ENCODE data around the gene TRAPPC4.

TRAPPC4 gene

GRCh38 chr11:119041821-119042514 is 23.4 kb downstream of the TRAPPC4 start:
- TF ChIP-seq, protein P1, sequence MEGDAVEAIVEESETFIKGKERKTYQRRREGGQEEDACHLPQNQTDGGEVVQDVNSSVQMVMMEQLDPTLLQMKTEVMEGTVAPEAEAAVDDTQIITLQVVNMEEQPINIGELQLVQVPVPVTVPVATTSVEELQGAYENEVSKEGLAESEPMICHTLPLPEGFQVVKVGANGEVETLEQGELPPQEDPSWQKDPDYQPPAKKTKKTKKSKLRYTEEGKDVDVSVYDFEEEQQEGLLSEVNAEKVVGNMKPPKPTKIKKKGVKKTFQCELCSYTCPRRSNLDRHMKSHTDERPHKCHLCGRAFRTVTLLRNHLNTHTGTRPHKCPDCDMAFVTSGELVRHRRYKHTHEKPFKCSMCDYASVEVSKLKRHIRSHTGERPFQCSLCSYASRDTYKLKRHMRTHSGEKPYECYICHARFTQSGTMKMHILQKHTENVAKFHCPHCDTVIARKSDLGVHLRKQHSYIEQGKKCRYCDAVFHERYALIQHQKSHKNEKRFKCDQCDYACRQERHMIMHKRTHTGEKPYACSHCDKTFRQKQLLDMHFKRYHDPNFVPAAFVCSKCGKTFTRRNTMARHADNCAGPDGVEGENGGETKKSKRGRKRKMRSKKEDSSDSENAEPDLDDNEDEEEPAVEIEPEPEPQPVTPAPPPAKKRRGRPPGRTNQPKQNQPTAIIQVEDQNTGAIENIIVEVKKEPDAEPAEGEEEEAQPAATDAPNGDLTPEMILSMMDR (IDR thresholded peaks at IDR 0.05; ENCODE audit: low read depth, low read length): no peak
- no peak overlapping the region for H3K4me3 ChIP-seq (ENCODE audit: low read depth, low read length)

- H3K4me3 ChIP-seq (ENCODE audit: low read depth, low read length): no peak overlapping the region
- TF ChIP-seq, protein P1 (IDR thresholded peaks at IDR 0.05; ENCODE audit: low read depth, low read length): no peak
Measured at GRCh38 chr11:119042927-119043326, 24.4 kb downstream of the TRAPPC4 start.

GRCh38 chr11:119044708-119045107 is 26.1 kb downstream of the TRAPPC4 start:
- no peak overlapping the region for H3K4me3 ChIP-seq (ENCODE audit: low read depth, low read length)
- TF ChIP-seq, protein P1 (IDR thresholded peaks at IDR 0.05; ENCODE audit: low read depth, low read length): 0 out of 2 replicates have a peak, but pooled peaks have one; percentile 16

GRCh38 chr11:119046489-119046888 is 27.9 kb downstream of the TRAPPC4 start:
- TF ChIP-seq, protein P1 (IDR thresholded peaks at IDR 0.05; ENCODE audit: low read depth, low read length): no peak

DNA sequence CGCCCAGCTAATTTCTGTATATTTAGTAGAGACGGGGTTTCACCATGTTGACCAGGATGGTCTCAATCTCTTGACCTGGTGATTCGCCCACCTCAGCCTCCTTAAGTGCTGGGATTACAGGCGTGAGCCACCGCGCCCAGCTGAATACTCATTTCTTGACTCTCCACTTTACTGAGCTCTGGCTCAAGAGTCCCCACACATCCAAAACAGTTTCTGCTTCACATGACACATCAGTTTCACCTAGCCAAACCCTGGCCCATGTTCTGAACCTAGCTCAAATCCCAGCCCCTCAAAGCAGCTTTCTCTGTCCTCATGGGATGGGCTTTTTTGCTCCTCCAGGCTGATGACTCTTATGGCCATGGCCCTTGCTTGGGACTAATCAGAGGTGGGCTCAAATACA is 28.6 kb downstream of the TRAPPC4 start:
- no peak overlapping the region for H3K4me3 ChIP-seq (ENCODE audit: low read depth, low read length)
- TF ChIP-seq, protein P1 (IDR thresholded peaks at IDR 0.05; ENCODE audit: low read depth, low read length): no peak

More at GRCh38 chr11:119046489-119046888, 27.9 kb downstream of the TRAPPC4 start:
- H3K4me3 ChIP-seq (ENCODE audit: low read depth, low read length): no peak overlapping the region

DNA sequence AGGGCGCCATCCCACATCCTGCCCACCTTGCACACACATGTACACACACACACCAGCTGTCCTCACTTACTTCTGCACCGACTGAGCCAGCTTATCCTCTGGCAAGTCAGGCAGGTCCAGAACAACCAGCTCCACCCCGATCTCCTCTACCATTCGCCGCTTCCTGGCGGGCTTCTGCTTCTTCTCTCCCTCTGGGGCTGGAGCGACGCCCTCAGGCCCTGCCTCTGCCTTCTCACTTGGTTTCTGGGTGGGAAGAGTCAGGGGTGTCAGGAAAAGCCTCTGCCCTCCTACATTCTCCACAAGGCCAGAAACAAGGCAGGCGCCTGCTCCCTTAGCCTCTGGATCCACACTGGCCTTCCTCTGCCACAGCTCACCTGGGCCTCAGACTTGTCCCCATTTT is 30.1 kb downstream of the TRAPPC4 start:
- TF ChIP-seq, protein P1 (IDR thresholded peaks at IDR 0.05; ENCODE audit: low read depth, low read length): no peak
- no peak overlapping the region for H3K4me3 ChIP-seq (ENCODE audit: low read depth, low read length)

DNA sequence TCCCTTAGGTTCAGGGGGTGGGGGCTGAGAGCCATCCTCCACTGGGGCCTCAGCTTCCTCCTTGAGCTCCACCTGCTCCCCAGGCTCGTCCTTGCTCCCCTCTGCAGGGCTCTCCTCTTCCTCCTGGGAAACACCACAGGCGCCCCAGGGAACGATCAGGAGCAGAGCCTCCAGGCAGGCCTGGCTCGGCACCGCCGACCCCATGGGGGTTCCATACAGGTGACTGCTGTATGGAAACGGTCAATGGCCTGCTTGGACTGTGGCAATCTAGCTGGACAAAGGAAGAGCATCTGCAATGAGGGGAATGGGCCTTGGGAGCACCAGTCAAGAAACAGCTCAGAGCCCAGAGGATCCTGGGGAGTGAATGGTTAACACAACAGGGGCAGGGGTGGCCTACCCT is 30.5 kb downstream of the TRAPPC4 start:
- H3K4me3 ChIP-seq (ENCODE audit: low read depth, low read length): no peak overlapping the region
- TF ChIP-seq, protein P1 (IDR thresholded peaks at IDR 0.05; ENCODE audit: low read depth, low read length): no peak
